Peyer's patch (tissue), 4 donors: ENCODE data around the gene HDAC11. TPM values are rescaled to one million over a fixed set of nuclear protein-coding genes. Genes with fewer than 3 reads are reported as not detected.
A peak's percentile ranks its signal among the peaks of the same experiment; 100 is the strongest.

Source experiments
- DNase-seq, 3 donors: peaks; one replicate each; pipeline ENCODE4 v3.0.0-alpha.2; 2017 to 2019
- H3K27ac ChIP-seq, 4 donors: fragments of 200-600 bp; sonication (generic); one replicate each; pipeline ENCODE4 v1.5.1; 2016 to 2019
- H3K27me3 ChIP-seq, 2 donors: fragments of 200-600 bp; sonication (generic); one replicate each; pipeline ENCODE4 v1.5.1; 2019
- H3K36me3 ChIP-seq, 3 donors: fragments of 200-600 bp; sonication (generic); one replicate each; pipeline ENCODE4 v1.5.1; 2016 to 2019
- H3K4me1 ChIP-seq, 4 donors: fragments of 200-600 bp; sonication (generic); one replicate each; pipeline ENCODE4 v1.5.1; 2016 to 2019
- H3K4me3 ChIP-seq, 4 donors: fragments of 200-600 bp; sonication (generic); 1 replicate in 3 of 4; 2 replicates in 1 of 4; pipeline ENCODE4 v1.5.1; 2016 to 2019; ENCODE audit warnings: mild to moderate bottlenecking in 1 of 4
- H3K9me3 ChIP-seq, 4 donors: fragments of 200-600 bp; sonication (generic); one replicate each; pipeline ENCODE4 v1.5.1; 2016 to 2019; ENCODE audit warnings: mild to moderate bottlenecking in 1 of 4
- POLR2A ChIP-seq, 2 donors: fragments of 450-650 bp; IDR thresholded peaks; one replicate each; pipeline ENCODE4 v1.5.1; 2017; ENCODE audit warnings: antibody characterized with exemption in 2 of 2, mild to moderate bottlenecking in 2 of 2, moderate library complexity in 2 of 2
- total RNA-seq, 4 donors: library from RNA; depleted of rRNA; stranded (reverse); fragments of >200 nt; gene quantifications; one replicate each; pipeline ENCODE4 v1.1.0, GENCODE V29; 2016
- TF ChIP-seq, protein P1 (sequence below), 6 experiments: fragments of 450-650 bp in 4 of 6; fragments of 200-600 bp in 2 of 6; sonication (generic) in 1 of 6; IDR thresholded peaks; one replicate each; pipeline ENCODE4 v1.5.1; 2017 to 2019; ENCODE audit warnings: antibody characterized with exemption in 6 of 6, mild to moderate bottlenecking in 3 of 6, moderate library complexity in 1 of 6

Gene HDAC11
- total RNA-seq, 4 donors from 2014 or later: 17.7 to 28.5 (median 21.3) TPM

DNA sequence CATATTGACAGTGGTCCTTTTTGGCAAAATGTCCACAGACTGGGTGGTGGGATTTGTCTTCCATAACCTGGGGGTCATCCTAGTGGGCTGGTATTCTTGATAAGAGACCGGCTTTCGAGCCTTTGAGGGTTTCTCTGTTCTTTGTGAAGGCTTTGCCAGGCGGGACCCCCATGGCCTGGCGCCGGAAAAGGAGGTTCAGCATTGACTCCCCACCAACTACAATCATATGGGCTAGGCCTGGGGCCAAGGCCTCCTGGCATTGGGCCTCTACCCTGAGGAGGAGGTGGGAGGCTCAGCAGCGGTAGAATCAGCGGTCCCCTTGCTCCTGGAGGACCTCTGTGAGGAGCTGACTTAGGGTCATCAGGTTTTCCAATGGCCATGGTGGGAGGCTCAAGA lies 19.8 kb upstream of the HDAC11 start:
- H3K27me3 ChIP-seq: no peaks in the 10 kb centered on the region
- no peaks in the 10 kb centered on the region for H3K9me3 ChIP-seq
- no peak overlapping the region for H3K4me3 ChIP-seq
- DNase-seq: no peak
- TF ChIP-seq, protein P1, sequence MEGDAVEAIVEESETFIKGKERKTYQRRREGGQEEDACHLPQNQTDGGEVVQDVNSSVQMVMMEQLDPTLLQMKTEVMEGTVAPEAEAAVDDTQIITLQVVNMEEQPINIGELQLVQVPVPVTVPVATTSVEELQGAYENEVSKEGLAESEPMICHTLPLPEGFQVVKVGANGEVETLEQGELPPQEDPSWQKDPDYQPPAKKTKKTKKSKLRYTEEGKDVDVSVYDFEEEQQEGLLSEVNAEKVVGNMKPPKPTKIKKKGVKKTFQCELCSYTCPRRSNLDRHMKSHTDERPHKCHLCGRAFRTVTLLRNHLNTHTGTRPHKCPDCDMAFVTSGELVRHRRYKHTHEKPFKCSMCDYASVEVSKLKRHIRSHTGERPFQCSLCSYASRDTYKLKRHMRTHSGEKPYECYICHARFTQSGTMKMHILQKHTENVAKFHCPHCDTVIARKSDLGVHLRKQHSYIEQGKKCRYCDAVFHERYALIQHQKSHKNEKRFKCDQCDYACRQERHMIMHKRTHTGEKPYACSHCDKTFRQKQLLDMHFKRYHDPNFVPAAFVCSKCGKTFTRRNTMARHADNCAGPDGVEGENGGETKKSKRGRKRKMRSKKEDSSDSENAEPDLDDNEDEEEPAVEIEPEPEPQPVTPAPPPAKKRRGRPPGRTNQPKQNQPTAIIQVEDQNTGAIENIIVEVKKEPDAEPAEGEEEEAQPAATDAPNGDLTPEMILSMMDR (IDR thresholded peaks at IDR 0.05): no peak
- no peak for TF ChIP-seq POLR2A (IDR thresholded peaks at IDR 0.05)
- no peak overlapping the region for H3K27ac ChIP-seq
- H3K4me1 ChIP-seq: no peaks in the 10 kb centered on the region
- H3K36me3 ChIP-seq: no peaks in the 10 kb centered on the region

DNA sequence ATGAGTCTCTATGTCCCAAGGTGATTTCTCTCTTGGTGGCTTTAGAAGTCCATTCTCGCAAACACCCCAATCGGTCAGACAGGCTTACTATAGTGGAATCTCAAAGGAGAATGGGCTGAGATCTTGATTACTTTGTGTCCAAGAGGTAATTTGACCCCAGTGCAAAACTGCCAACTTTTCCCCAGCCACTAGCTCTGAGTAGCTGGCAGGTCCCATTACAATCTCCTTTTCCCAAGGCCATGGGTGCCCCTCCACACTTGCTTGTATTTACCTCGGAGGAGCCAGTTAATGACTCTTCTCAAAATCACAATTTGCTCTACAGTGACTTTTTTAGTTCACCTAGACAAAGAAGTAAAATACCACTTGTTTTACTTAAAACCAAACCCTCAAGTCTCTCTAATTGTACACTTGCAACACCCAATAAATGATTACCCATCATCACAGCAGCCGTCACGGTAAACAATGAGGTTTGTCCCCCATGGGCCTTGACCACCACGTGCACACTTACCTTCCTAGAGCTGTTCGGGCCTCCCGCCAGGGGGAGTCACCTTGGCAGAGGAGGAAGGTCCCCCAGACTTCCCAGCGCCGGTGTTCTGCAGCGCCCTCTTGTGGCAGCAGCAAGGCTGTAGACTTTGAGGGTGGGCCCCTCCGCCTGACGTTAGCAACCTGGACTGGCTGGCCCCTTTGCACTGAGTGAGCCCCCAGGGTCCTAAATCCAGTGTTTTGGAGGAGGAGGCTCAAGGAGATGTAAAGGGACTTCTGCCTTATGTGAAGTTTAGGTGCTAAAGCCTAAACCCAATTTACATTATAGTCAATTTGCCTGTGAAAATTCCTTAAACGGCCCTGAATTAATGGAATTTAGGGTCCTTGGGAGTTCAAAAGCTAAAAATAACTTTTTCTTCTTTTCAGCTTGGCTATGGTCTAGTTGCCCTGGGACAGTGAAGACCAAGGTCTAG lies 18.7 kb upstream of the HDAC11 start:
- H3K36me3 ChIP-seq: no peaks in the 10 kb centered on the region
- no peaks in the 10 kb centered on the region for H3K27me3 ChIP-seq
- no peaks in the 10 kb centered on the region for H3K4me1 ChIP-seq
- H3K4me3 ChIP-seq: no peak overlapping the region
- TF ChIP-seq, protein P1 (IDR thresholded peaks at IDR 0.05): peak in 5 of 6 experiments; percentile 45 to 75 (median 61)
- no peak for TF ChIP-seq POLR2A (IDR thresholded peaks at IDR 0.05)
- no peak overlapping the region for H3K27ac ChIP-seq
- peak; percentile 50 to 77 (median 77) for DNase-seq
- no peaks in the 10 kb centered on the region for H3K9me3 ChIP-seq

DNA sequence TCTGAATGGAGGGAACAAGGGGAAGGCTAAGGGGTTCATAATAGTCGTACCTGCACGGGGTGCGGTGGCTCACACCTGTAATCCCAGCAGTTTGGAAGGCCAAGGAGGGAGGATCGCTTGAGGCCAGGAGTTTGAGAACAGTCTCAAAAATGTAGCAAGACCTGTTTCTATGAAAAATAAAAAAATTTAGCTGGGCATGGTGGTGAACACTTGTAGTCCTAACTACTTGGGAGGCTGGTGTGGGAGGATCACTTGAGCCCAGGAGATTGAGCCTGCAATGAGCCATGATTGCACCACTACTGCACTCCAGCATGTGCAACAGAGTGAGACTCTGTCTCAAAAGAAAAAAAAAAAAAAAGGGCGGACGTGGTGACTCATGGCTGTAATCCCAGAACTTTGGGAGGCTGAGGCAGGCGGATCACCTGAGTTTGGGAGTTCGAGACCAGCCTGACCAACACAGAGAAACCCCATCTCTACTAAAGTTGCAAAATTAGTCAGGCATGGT lies 17.9 kb upstream of the HDAC11 start:
- no peaks in the 10 kb centered on the region for H3K9me3 ChIP-seq
- no peaks in the 10 kb centered on the region for H3K36me3 ChIP-seq
- no peaks in the 10 kb centered on the region for H3K4me1 ChIP-seq
- TF ChIP-seq, protein P1 (IDR thresholded peaks at IDR 0.05): no peak
- TF ChIP-seq POLR2A (IDR thresholded peaks at IDR 0.05): no peak
- DNase-seq: no peak
- no peak overlapping the region for H3K27ac ChIP-seq
- no peaks in the 10 kb centered on the region for H3K27me3 ChIP-seq
- no peak overlapping the region for H3K4me3 ChIP-seq

DNA sequence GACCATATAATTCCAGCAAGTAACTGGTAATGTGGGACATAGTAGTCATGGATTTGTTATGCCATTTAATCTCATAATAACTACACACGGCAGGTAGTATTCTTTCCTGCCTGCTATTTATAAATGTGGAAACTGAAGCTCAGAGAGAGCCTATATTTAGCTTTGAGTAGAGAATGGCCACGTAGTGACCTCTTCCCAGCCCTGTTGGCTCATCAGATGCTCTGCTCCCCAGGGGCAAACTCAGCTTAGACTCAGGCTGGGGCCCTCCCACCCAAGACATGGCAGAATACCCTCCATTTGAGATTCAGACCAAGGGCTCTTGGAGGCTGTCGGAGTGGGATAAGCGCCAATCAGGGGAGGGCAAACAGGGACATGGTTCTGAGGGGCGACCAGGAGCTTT lies 17.3 kb upstream of the HDAC11 start:
- H3K27me3 ChIP-seq: no peaks in the 10 kb centered on the region
- no peaks in the 10 kb centered on the region for H3K4me1 ChIP-seq
- H3K36me3 ChIP-seq: no peaks in the 10 kb centered on the region
- no peak overlapping the region for H3K27ac ChIP-seq
- DNase-seq: no peak
- no peak for TF ChIP-seq POLR2A (IDR thresholded peaks at IDR 0.05)
- TF ChIP-seq, protein P1 (IDR thresholded peaks at IDR 0.05): no peak
- no peaks in the 10 kb centered on the region for H3K9me3 ChIP-seq
- H3K4me3 ChIP-seq: no peak overlapping the region

DNA sequence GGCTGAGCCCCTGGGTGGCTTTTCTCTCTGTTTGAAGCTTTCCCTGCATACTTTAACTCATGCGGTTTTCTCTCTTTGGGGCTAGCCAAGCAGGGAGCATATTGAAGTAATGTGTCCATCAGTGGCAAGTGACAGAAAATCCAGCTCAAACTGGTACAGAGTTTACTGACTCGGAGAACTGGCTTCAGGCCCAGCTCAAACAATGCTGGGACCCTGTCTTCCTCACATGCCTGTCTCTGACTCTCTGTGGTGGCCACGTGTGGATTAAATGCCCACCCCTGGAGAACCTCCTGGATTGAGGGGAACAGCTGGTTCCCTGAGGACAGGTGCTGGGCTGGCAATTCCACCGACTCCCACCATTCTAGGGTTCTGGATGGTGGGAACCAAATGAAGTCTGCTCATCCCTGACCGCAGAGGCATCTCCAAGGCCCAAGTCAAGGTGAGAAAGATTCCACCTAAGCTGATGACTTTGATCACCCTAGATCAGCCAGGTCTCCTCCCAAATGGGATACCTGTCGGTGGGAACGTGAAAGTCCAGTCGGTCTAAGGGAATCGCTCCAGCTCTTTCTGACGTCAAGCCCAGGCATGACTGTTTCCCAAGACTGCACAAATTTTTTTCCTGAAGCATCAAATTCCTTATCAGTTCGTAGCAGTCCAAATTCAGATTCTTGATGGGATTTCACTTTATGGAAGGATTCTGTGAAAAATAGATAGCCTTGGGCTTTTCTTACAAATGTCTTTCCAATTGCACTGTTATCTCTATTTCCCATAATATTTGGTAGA lies 16.3 kb upstream of the HDAC11 start:
- H3K4me3 ChIP-seq: no peak overlapping the region
- H3K36me3 ChIP-seq: no peaks in the 10 kb centered on the region
- DNase-seq: no peak
- TF ChIP-seq, protein P1 (IDR thresholded peaks at IDR 0.05): no peak
- TF ChIP-seq POLR2A (IDR thresholded peaks at IDR 0.05): no peak
- H3K4me1 ChIP-seq: no peaks in the 10 kb centered on the region
- H3K27me3 ChIP-seq: no peaks in the 10 kb centered on the region
- H3K27ac ChIP-seq: no peak overlapping the region
- H3K9me3 ChIP-seq: no peaks in the 10 kb centered on the region
